SHP77 (cell line): Measurements from ENCODE around the gene CXorf58.
"Not testable (repeated sequence)": the region's sequence is repeated elsewhere in the genome, so short reads cannot be mapped to it uniquely, and the experiment has no call there.

Experiments
- DNase-seq, 2 experiments: peaks; one replicate each; lab custom pipeline; 2025; lab: John Stamatoyannopoulos, UW

Gene CXorf58

GRCh38 chrX:23907498-23908218, at the start of gene CXorf58, which contains the start of gene APOO:
Gene CXorf58, plus strand, starts transcription at chrX:23908006. Its CDS starts 2,297 bp downstream, at chrX:23910303.
Gene APOO, minus strand, starts transcription at chrX:23907938. Its CDS starts 236 bp downstream, at chrX:23907702.
- DNase-seq = peak; percentile 71 to 90

- not testable (repeated sequence) for DNase-seq
Measured at GRCh38 chrX:23859238-23859637, 48.6 kb upstream of the CXorf58 start.

- DNase-seq = no peak
Measured at GRCh38 chrX:23861215-23861896, 46.5 kb upstream of the CXorf58 start.

- DNase-seq = not testable (repeated sequence)
Measured at GRCh38 chrX:23861952-23862351, 45.9 kb upstream of the CXorf58 start.

- no peak for DNase-seq
Measured at GRCh38 chrX:23864742-23865326, 43.0 kb upstream of the CXorf58 start.

GRCh38 chrX:23870041-23870440, 37.8 kb upstream of the CXorf58 start:
- no peak for DNase-seq

- DNase-seq = no peak
Measured at GRCh38 chrX:23871905-23872546, 35.8 kb upstream of the CXorf58 start.

- DNase-seq = no peak
Measured at GRCh38 chrX:23879380-23880090, 28.3 kb upstream of the CXorf58 start.

GRCh38 chrX:23883737-23884354, 24.0 kb upstream of the CXorf58 start:
- DNase-seq = no peak

- no peak for DNase-seq
Measured at GRCh38 chrX:23884427-23885024, 23.3 kb upstream of the CXorf58 start.

GRCh38 chrX:23885803-23886202, 22.0 kb upstream of the CXorf58 start:
- no peak for DNase-seq

- no peak for DNase-seq
Measured at GRCh38 chrX:23887451-23887850, 20.4 kb upstream of the CXorf58 start.

- no peak for DNase-seq
Measured at GRCh38 chrX:23887918-23888317, 19.9 kb upstream of the CXorf58 start.

- DNase-seq = no peak
Measured at GRCh38 chrX:23888887-23889501, 18.8 kb upstream of the CXorf58 start.

GRCh38 chrX:23890933-23891332, 16.9 kb upstream of the CXorf58 start:
- no peak for DNase-seq

GRCh38 chrX:23894993-23895392, 12.8 kb upstream of the CXorf58 start:
- not testable (repeated sequence) for DNase-seq

GRCh38 chrX:23896539-23896938, 11.3 kb upstream of the CXorf58 start:
- DNase-seq = not testable (repeated sequence)

- no peak for DNase-seq
Measured at GRCh38 chrX:23896981-23897380, 10.8 kb upstream of the CXorf58 start.

GRCh38 chrX:23898412-23898959, 9.3 kb upstream of the CXorf58 start:
- DNase-seq = no peak

- DNase-seq = no peak
Measured at GRCh38 chrX:23900220-23900797, 7.5 kb upstream of the CXorf58 start.
